Cardiac muscle cell (in vitro differentiated cells and primary cell): ENCODE measurements around the gene TMEM131. TPM values are rescaled to one million over a fixed set of nuclear protein-coding genes. Genes with fewer than 3 reads are reported as not detected.

ENCODE experiments used
- DNase-seq, 2 donors: peaks; one replicate each; pipeline versions ENCODE4 v3.0.0 to v3.0.0-alpha.2; 2010 to 2017; ENCODE audit warnings: low read depth in 1 of 2, low spot score in 1 of 2
- H3K27ac ChIP-seq: fragments of 200-600 bp; sonication (generic); 2 replicates; pipeline ENCODE4 v1.5.1; 2016
- H3K27me3 ChIP-seq: fragments of 200-600 bp; sonication (generic); 2 replicates; pipeline ENCODE4 v1.6.0; 2016; ENCODE audit warnings: control low read depth
- H3K36me3 ChIP-seq: fragments of 200-600 bp; sonication (generic); 2 replicates; pipeline ENCODE4 v1.5.1; 2016; ENCODE audit warnings: control low read depth
- H3K4me1 ChIP-seq: fragments of 200-600 bp; sonication (generic); 2 replicates; pipeline ENCODE4 v1.8.1; 2017; ENCODE audit warnings: low read depth, mild to moderate bottlenecking, mixed run types
- H3K4me3 ChIP-seq: fragments of 200-600 bp; sonication (generic); 2 replicates; pipeline ENCODE4 v1.5.1; 2016; ENCODE audit warnings: mild to moderate bottlenecking
- H3K9me3 ChIP-seq: fragments of 200-600 bp; sonication (generic); 2 replicates; pipeline ENCODE4 v1.5.1; 2017; ENCODE audit warnings: low read depth, mild to moderate bottlenecking, control low read depth
- CTCF ChIP-seq: IDR thresholded peaks from 2 replicates; pipeline ENCODE4 v1.5.1; 2012; ENCODE audit warnings: low read depth, mild to moderate bottlenecking, low read length
- polyA plus RNA-seq: library from polyadenylated mRNA; unstranded; fragments of >200 nt; fragmentation: Nextera tagmentation; extraction: Ambion mirVana; gene quantifications from 2 replicates; pipeline ENCODE4 v1.2.1, GENCODE V29; 2016
- total RNA-seq: library from RNA; depleted of rRNA; stranded (reverse); fragments of >200 nt; gene quantifications from 2 replicates; pipeline ENCODE4 v1.2.3, GENCODE V29; 2016

Gene TMEM131
- total and polyA plus RNA-seq, 2 experiments from 2014 or later: 16.3 to 19.1 TPM

DNA sequence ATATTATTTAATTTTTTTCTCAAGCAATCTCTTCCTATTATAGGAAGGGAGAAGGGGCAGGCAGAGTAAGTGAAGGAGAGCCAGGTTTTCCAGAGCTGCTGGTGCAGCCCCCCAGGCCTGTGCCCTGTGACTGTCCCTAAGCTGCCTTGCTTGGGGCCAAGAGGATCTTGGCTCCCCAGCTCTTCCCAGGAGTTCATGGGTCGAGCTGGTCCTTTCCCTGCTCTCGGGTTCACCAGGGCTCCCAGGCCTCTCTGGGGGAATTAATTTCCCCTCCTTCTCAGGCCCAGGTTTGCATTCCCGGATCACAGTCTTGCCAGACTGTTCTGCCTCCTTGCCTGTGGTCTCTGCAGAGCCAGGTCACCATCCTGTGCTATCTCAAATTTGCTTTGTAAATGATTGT lies 12.7 kb upstream of the TMEM131 start:
- Histone ChIP-seq H3K9me3 (no peaks in the 10 kb centered on the region), H3K36me3 (no peaks in the 10 kb centered on the region), H3K4me1 (peaks cover 6% of the 10 kb centered on the region), H3K4me3 (no peak overlapping the region), H3K27me3 (no peaks in the 10 kb centered on the region), H3K27ac (no peak overlapping the region)
- no peak for DNase-seq
- TF ChIP-seq CTCF: no peak

DNA sequence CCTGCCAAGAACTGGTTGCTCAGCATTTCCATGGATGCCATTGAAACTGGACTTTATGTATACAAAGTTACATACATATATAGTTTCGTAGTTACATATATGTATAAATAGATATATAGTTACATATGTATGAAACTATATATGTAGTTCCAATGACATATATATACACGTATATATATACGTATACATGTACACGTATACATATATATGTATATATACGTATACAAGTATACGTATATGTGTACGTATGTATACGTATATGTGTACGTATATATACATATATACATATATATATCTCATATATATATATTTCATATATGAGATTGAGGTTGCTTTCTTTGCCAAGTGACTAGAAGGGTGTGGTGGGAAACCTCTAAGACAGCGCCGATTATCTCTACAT lies 10.6 kb upstream of the TMEM131 start:
- no peaks in the 10 kb centered on the region for H3K9me3 ChIP-seq
- DNase-seq: no peak

GRCh38 chr2:98004613-98005012 lies 8.9 kb upstream of the TMEM131 start:
- no peaks in the 10 kb centered on the region for H3K27me3 ChIP-seq
- H3K27ac ChIP-seq: no peak overlapping the region
- no peak for DNase-seq
- H3K9me3 ChIP-seq: no peaks in the 10 kb centered on the region
- no peak for TF ChIP-seq CTCF
- H3K4me1 ChIP-seq: peaks cover 4% of the 10 kb centered on the region
- H3K36me3 ChIP-seq: no peaks in the 10 kb centered on the region
- no peak overlapping the region for H3K4me3 ChIP-seq

More for the DNA sequence above, 10.6 kb upstream of the TMEM131 start:
- Histone ChIP-seq H3K27me3 (no peaks in the 10 kb centered on the region), H3K4me1 (peaks cover 6% of the 10 kb centered on the region), H3K27ac (no peak overlapping the region), H3K36me3 (no peaks in the 10 kb centered on the region), H3K4me3 (no peak overlapping the region)
- no peak for TF ChIP-seq CTCF

DNA sequence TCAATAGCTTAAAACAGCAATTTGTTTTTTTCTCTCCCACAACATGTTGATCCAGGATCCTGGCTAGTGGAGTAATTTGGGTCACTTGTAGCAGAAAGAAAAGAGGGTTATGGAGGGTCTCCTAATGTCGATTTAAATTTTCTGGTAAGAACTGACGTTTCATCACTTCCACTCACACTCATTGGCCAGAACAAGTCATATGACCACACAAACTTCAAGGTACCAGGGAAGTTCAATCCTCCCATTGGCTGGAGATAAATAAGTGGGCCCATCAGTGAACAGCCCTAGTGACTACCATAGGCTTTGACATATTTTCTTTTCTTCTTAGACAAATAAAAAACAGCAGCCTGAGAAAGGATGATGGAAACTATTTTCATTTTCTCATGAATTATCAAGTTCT lies 8.3 kb upstream of the TMEM131 start:
- no peak for TF ChIP-seq CTCF
- Histone ChIP-seq H3K36me3 (no peaks in the 10 kb centered on the region), H3K27ac (no peak overlapping the region), H3K4me3 (no peak overlapping the region), H3K27me3 (no peaks in the 10 kb centered on the region), H3K4me1 (peaks cover 9% of the 10 kb centered on the region), H3K9me3 (no peaks in the 10 kb centered on the region)
- DNase-seq: no peak

- no peaks in the 10 kb centered on the region for H3K27me3 ChIP-seq
- no peak for TF ChIP-seq CTCF
Measured at GRCh38 chr2:97999536-97999935, 3.8 kb upstream of the TMEM131 start.

DNA sequence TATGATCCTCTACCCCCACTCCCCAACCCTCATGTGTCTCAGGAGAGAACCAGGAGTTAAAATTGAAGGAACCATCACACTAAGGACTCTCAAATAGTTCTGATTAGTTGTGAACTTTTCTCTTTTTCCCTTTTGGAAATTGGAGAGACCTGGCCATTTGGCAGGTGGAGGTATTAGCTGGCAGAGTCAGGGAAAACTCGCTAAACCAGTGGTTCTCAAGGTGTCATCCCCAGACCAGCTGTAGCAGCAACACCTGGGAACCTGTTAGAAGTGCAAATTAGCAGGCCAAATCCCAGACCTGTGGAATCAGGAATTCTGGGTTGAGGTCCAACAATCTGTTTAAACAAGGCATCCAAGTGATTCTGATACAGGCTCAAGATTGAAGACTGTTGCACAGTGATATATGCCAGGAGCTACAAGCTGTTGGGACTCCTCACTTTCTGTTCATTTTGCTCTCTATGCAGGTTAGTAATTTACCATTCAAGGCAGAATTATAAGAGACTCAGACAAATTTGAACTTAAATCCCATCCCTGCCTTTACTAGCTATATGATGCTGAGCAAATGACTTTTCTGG lies 2.8 kb upstream of the TMEM131 start:
- DNase-seq: no peak
- no peak for TF ChIP-seq CTCF
- Histone ChIP-seq H3K27me3 (no peaks in the 10 kb centered on the region), H3K4me1 (peaks cover 13% of the 10 kb centered on the region), H3K9me3 (no peaks in the 10 kb centered on the region), H3K36me3 (no peaks in the 10 kb centered on the region), H3K27ac (no peak overlapping the region), H3K4me3 (no peak overlapping the region)

More at GRCh38 chr2:97999536-97999935, 3.8 kb upstream of the TMEM131 start:
- no peaks in the 10 kb centered on the region for H3K36me3 ChIP-seq
- H3K9me3 ChIP-seq: no peaks in the 10 kb centered on the region
- H3K27ac ChIP-seq: peak overlapping the region; percentile 52
- no peak overlapping the region for H3K4me3 ChIP-seq
- peaks cover 13% of the 10 kb centered on the region for H3K4me1 ChIP-seq
- peak in 1 of 2 donors; percentile 56 for DNase-seq
